ENCODE results near the gene C16orf96. TPM values are rescaled to one million over a fixed set of nuclear protein-coding genes. Genes with fewer than 3 reads are reported as not detected.

C16orf96 gene
- total and polyA plus RNA-seq, 2 of the 13 experiments (the other 11 are each of a cell fraction or from before 2014, with no cell fraction given), result 0.03 TPM; not detected in 1

GRCh38 chr16:4537376-4538343 is 18.5 kb upstream of the C16orf96 start (continued):
- TF ChIP-seq SP5 (CRISPR knock-in tag; IDR thresholded peaks at IDR 0.05; ENCODE audit: borderline replicate concordance, low read depth) (no peak), GPN1 (CRISPR knock-in tag; IDR thresholded peaks at IDR 0.05; ENCODE audit: borderline replicate concordance) (no peak), AGO2 (optimal IDR thresholded peaks at IDR 0.05; ENCODE audit: low read depth, low read length) (peak; percentile 86), ZEB1 (IDR thresholded peaks at IDR 0.05; ENCODE audit: insufficient replicate concordance, low read depth) (peak; percentile 65), MTF1 (CRISPR knock-in tag; IDR thresholded peaks at IDR 0.05) (no peak), ZNF44 (CRISPR knock-in tag; IDR thresholded peaks at IDR 0.05) (no peak), MTA1 (CRISPR knock-in tag; IDR thresholded peaks at IDR 0.05; ENCODE audit: borderline replicate concordance) (no peak), ZNF850 (CRISPR knock-in tag; conservative IDR thresholded peaks at IDR 0.05) (0 out of 2 replicates have a peak, but pooled peaks have one; percentile 37), CEBPZ (IDR thresholded peaks at IDR 0.05; ENCODE audit: low read length) (no peak), ZBTB46 (CRISPR knock-in tag; IDR thresholded peaks at IDR 0.05; ENCODE audit: borderline replicate concordance) (no peak), REST (IDR thresholded peaks at IDR 0.05; ENCODE audit: borderline replicate concordance in 1 of 2, low read depth in 1 of 2, low read length in 2 of 2) (no peak), TCF12 (IDR thresholded peaks at IDR 0.05) (no peak), TCF12 (CRISPR knock-in tag; IDR thresholded peaks at IDR 0.05) (no peak), ZNF788 (CRISPR knock-in tag; IDR thresholded peaks at IDR 0.05; ENCODE audit: borderline replicate concordance) (peak; percentile 7; the same call in 1 of the 2 replicates), ZNF629 (CRISPR knock-in tag; conservative IDR thresholded peaks at IDR 0.05) (0 out of 2 replicates have a peak, but pooled peaks have one; percentile 17), ZFP82 (CRISPR knock-in tag; IDR thresholded peaks at IDR 0.05; ENCODE audit: borderline replicate concordance) (peak; percentile 19; the same call in 1 of the 2 replicates), JUN (CRISPR knock-in tag; IDR thresholded peaks at IDR 0.05) (no peak), RBFOX2 (IDR thresholded peaks at IDR 0.05; ENCODE audit: low read depth, low read length) (peak; percentile 60; the same call in 1 of the 2 replicates), ZNF232 (CRISPR knock-in tag; IDR thresholded peaks at IDR 0.05; ENCODE audit: borderline replicate concordance) (0 out of 2 replicates have a peak, but pooled peaks have one; percentile 56), SAP130 (CRISPR knock-in tag; IDR thresholded peaks at IDR 0.05; ENCODE audit: low read depth) (peak; percentile 48; the same call in 1 of the 2 replicates)

All from HepG2 (cell line).